Measurements from ENCODE around the gene BICC1.

BICC1 gene

DNA sequence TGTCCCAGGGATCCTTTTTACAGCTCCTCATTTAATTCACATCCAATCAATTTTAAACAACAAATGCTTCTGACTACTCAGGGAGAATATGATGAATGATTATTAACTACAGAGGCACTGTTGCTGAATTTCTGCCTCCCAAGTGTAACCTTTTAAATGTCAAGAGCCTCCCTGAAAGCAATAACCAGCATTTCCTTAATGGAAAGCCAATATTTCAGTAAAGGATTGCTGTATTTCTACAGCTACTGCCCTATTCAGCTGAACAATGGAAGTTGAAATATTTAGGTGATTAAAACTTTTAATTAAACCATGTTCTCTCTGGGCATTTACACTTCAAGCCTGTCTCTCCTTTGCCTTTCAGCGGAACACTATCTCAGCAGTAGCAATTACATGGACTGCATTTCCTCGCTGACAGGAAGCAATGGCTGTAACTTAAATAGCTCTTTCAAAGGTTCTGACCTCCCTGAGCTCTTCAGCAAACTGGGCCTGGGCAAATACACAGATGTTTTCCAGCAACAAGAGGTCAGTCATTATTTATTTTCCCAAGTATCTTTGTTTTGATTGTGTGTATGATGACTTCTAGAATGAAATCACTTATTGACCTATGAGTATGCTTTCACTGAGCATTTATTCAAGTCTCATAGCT, 304.7 kb downstream of the BICC1 start:
- no peak for DNase-seq

DNA sequence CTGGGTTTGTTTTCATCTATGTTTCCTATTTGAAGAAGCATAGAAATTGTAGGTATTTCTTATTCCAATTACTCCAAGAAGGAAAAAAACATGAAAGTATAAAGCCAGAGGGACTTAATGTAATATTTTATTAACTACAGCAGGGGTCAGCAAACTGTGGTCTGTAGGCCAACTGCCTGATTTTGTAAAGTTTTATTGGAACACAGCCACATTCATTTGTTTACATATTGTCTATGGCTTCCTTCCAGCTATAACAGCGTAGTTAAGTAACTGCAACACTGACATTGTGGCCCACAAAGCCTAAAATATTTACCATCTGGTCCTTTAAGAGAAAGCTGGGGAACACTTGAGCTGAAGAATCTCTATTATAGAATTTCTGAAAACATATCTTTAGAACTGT, 306.2 kb downstream of the BICC1 start:
- no peak for DNase-seq

DNA sequence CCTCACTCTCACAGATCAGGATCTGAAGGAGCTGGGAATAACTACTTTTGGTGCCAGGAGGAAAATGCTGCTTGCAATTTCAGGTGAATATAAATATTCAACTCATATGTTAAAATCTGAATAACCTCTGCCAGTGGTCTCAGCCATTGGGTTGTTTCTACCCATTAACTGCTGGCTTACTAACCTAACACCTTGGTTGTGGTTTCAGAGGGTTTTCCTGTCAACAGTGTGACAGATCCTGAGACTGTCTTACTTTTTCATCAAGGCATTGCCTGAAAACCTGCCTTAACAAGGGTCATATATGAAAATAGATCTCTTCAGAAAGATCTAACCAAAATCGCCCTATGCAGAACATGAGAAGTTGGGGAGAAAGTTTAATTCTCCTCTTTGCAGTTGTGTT, 307.7 kb downstream of the BICC1 start:
- DNase-seq, result no peak

DNA sequence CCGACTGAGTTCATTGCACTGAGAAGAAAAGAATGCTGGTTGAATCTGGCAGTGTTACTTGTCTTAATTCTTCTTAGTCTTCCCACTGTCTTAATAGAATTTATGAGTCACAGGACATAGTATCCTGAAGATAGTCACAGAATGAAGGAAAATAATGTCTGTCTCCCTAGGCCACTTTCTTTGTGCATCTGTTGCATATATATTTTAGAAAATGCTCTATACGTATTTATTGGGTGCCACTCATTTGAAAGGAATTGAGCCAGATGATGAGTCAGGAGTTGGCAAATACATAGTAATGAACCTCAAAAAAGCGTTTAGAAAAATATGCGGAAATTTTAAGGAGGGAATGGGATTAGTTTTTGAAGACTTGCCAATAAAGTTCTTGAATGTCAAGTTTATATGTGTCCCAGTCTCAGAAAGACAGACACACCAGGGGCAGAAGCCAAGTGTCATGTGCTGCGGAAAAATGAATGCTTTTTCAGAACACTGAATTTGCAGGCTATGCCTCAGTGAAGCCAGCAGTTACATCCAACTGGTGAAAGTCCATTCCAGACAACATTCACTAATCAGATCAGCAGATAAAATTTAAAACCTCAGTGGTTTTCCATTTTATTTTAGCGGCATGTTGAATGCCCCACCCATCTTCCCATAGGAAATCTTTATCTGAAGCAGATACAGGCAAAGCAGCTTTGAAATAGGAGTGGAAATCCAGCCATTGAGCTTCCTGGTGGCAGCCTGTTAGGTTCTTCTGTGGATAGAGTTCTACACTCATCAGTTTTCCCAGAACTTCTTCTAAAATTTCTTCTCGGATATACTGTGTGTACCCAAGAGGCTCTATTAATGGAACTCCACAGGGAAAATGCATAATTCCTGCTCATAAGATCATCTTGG, 308.4 kb downstream of the BICC1 start:
- DNase-seq, result no peak

DNA sequence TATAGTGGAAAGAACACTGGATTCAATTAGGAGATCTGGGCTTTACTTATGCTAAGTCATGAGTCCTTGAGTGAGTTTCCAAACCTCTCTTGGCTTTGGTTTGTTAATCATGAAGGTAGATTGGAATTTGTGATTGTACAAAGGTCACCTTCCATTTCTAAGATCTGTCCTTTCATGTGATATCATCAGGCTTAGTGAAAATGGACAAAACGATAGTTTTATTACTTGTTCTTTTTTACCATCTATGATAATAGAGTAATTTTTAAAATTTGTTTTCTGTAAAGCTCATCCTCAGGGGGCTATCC, 309.0 kb downstream of the BICC1 start:
- no peak for DNase-seq

DNA sequence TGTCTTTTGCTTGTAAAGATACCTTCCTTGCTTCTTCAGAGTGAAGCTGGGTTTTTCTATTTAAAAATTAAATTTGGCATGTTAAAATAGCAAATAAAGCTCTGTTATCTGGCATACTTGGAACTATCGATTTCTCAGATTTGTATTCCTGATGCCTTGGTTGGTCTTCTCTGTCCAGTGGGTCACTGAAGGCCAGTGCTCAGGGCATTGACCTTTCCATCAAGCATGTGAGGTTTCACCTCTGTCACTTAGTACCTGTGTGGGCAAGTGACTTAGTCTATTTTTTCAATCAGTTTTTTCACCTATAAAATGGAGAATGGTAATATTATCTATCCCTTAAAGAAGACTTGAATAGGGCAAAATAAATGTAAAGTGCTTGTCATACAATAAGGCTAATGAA, 311.3 kb downstream of the BICC1 start:
- no peak for DNase-seq

DNA sequence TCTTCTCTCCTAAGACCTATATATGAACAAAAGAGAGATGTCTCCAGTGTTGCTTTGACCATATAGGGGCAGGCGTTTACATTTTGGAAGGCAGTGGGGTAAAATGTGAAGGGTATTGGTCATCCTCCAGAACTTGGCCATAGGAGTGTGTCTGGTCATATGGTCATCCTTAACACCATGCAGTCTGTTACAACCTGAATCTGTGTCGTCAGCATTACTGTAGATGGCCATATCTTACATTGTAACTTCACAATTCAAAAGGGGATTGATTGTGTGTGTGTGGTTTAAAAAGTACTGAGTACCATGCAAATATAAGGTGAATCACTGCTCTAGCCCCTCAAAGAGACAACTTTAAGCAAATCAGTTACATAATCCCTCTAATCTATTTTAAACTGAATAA, 311.7 kb downstream of the BICC1 start:
- DNase-seq, result no peak

DNA sequence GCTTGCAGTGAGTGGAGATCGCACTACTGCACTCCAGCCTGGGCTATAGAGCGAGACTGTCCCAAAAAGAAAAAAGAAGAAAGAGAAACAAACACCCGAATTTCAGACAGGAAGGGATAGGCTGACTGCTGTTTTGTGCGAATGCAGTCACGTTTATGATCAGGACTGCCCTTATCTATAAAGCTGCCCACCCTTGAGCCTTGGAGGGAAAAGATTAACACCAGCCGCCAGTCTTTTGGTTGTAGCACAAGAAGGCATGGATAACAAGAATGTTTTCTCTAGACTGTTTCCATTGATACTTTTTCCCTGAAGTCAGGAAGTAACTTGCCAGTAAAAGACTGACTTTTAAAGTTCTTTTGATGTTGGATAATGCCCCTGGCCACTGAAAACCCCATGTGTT, 314.0 kb downstream of the BICC1 start:
- no peak for DNase-seq

DNA sequence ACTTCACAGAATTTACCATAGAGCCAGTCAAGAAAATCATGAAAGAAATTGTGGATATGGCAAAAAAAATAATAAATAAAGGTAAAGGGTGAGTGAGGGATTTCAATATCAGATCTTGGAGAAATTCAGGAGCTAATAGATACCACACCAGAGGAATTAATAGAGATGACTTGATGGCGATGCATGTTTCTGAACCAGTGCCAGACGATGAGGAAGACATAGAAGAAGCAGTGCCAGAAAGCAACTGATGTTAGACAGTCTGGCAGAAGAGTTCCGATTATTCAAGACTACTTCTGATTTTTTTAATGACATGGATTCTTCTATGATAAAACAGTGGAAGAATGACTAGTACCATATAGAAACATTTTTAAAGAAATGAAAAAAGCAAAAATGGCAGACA, 314.7 kb downstream of the BICC1 start:
- DNase-seq, result no peak

DNA sequence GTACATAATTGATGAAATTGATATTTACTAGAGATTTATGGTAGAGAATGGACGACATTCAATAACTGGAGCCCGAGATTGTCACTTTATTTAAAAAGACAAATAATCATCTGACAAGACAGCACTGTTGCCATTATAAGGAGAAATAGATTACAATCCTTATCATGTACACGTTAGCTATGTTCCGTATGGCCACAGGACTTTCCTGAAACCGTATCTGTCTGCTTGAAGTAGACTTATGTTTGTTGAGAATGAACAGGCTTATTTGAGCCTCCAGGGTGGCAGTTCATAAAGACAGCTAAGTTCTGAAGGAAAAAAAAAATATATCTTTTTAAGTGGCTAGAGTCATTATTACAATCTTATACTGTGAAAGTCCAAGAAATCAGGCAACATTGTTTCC, 317.2 kb downstream of the BICC1 start:
- DNase-seq, result no peak

DNA sequence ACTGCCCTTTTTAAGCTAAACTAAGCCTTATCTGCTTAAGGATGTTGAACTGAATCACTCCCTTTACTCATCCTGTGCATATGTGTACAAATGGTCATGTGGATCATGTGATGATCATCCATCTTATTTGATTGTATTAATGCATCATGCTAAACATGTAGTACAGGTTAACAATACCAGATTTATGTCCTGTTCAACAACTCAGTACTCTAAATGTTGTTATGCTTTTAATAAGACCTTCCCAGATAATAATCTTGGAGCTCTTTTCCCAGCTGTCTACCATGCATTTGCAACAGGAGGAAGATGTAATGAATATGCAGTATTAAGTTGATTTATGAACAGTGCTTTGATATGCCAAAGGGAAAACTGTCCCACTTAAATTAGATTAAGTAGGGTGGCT, 318.0 kb downstream of the BICC1 start:
- DNase-seq, result no peak

DNA sequence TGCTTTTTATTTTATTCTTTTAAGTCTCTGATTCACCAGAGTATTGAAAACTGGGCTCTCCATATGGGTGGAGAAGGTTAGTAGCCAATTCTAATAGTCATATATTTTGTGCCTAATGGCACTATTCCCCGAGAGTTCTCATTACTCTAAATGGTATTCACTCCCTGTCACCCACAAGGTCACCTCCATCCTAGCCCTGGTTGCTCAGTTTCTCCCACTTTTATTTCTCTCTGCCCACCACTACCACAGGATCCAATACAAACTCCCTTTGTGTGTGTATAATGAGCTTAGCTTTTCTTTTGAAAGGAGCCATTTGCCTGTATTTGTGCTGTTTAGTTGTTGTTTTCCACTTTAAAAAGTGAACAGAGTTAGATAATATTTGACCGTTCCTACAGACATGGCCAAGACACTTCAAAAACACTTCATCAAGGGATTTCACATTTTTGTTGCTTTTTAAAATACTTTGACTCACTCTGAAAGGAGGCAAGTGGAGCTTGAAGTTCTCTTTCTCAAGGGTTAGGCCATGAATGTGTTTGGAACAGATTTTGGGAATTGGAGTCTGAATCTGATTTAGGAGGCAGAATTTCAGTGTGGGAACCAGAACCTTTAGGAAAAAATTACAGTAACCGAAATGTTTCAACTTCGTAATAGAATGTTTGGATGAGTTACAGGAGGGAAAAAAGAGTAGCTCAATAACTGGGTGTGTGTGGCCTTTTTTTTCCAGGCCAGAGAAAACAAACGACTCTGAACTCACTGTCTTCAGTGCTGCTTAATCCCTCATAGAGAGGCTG, 321.3 kb downstream of the BICC1 start:
- peak in 2 of 56 donors; percentile 0 to 2 for DNase-seq

DNA sequence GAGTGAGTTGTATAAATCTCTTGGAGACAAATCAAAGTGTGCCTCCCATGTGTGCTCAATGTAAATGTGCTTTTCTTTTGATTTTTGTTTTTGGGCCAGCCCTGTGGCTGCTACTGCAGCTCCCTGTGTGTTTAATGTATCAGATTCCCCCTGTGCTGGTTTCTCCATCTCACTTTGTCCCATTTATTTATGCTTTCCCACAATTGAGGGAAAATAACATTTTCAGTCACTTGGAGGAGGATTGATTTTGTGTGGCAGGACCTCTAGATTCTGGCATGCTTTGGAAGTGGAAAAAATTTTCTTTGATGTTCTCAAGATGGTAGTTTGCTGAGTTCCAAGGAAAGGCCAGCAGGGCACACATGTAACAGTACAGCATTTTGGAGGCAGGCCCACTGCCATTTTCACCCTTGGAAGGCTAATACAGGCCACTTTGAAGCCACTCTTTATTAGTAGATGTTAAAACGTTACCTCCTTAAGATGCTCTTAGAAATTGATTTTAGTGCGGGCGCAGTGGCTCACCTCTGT, 323.6 kb downstream of the BICC1 start:
- no peak for DNase-seq

DNA sequence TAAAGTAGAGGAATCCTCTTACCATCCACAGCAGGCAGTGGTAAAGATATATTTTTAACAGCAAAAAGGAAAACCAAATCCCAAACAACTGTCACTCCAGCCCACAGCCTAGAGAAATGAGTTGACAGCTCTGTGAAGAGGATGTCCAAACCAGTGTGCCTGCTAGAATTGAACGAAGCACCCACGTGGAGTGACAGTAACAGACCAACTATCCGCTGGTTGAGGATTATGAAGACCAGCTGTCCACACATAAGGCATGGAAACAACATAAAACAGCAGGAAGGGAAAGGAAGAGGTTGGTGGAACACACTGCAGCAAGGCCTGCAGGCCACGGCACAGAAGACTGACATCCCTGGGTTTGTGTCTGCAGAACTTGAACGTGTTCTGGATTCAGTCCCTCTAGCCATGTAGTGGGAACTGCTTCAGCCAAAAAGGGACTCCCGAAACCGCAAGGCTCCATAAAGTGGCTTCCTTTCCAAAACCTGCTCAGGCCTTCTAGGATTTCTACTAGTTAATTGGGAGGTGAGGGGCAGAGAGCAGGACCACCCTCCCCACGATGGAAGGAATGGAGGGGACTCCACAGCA, 324.4 kb downstream of the BICC1 start:
- DNase-seq, result no peak

DNA sequence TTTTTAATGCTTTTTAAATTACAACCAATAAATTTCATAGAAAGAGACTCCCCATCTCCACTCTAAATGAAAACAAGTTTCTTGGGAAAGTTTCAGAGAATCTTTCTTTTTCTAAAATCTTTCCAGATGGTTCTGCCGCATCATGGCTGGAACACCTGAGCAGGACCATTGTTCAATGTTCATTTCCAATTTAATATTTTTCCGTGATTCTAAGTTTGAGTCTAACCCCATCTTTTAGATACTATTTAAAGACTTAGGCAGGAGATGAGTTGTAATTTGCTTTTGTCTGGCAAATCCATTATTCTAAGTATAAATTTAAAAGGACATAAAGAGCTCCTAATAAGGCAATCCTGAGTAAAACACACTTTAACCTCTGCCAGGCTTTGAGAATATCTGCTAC, 325.2 kb downstream of the BICC1 start:
- DNase-seq, result no peak

DNA sequence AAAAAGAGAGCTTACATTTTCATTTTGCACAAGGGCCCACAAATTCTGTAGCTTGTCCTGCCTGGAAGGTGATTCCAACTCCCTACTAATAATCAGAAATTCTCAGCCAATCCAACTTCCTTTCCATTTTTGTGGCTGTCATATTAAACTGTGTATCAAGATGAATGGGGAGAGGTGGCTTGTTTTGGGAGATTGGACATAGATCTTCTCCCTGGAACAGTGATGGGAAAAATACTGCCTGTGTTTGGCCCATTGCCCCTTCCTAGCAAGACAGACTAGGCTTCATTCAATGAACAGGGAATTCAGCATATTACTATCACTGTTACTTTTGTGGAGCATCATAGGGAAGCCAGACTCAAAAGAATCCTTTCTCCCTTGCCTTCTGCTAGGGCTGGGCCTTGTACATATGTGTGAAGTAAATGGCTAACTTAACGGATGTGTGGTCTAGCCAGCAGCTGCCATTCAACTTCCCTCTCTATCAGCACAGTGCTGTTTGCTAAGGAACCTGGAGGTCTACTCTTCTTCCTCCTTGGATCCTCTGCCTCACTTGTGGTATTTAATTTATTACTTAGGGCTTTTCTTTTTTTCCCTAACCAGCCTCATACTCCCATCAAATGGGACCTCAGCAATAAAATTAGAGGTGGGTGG, 326.0 kb downstream of the BICC1 start:
- no peak for DNase-seq

DNA sequence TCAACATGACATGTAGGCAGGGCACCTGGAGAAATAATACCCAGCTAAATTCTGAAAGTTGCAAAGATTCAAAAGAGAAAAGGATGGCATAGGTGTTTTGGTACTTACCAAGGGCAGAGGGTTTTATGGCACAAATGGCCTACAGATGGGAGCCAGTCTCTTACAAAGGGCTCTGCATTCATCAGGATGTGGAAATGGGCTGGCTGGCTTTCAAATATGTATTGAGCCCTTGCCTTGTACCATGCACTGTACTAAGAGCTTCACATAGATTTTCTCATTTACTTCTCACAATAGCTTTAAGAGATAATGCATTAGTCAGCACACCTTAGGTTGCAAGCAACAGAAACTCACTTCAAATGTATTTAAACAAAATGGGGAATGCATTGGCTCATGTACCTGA, 327.1 kb downstream of the BICC1 start:
- DNase-seq, result no peak

DNA sequence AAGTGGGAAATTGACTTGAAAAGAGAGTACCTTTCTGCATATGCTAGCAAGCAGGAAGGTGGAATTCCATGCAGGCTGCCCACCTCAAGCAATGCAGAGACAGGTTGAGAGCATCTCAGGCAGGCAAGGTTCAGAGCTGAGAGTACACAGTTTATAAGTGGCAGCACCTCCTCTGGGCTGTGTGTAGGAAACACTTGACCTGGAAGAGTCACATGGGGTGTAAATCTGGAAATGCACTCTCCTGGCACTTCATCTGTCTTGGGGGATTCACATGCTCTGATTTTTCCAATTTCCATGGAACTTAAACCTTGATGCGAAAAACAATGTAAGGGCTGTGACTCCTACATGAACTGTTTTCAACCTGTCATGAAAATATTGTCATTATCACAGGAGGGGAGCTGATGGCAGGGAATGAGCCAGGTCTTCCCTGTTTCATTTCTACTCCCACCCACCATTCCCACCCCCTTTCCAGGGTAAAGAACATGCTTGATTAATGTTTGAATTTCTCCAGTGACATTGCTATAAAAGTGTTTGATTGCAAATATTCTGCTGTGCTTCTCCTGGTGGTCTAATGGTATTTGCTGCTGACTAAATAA, 328.3 kb downstream of the BICC1 start:
- DNase-seq, result no peak

DNA sequence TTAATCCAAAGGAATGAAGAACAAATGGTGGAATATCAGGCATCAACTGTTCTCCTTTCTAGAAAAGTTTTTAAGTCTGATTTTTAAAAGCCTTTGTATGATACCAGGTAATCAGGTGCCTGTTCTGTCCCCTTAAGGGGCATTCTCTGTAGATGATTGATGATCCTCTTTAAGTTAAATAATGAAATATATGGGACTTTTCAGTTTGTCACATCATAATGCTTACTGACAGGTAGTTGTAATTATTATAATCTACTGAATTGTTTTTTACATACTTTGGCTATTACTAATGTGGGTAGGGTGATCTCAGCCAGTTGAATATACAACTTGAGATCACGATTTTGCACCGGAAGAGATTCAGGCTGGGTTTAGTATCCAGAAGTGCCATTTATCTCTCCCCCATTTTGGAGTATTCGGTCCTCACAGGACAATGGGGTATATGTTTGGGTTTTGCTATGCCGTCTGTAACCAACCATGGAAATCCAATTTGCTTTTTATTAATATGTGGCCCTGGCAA, 330.2 kb downstream of the BICC1 start:
- no peak for DNase-seq

DNA sequence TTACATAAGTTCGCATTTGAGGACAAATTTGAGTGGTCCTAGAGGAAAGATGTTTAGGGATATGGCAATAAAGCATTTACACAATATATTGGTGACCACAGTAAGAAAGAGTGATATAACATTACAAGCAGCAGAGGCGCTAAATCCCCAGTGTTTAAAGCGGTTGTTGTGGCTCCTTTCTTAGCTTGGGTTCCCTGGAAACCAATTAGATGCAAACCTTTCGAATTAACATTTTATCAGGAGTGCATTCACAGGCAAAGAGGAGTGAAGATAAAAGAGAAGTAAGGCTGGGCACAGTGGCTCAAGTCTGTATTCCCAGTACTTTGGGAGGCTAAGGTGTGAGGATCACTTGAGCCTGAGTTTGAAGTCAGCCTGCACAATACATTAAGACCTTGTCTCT, 331.1 kb downstream of the BICC1 start:
- DNase-seq, result no peak

DNA sequence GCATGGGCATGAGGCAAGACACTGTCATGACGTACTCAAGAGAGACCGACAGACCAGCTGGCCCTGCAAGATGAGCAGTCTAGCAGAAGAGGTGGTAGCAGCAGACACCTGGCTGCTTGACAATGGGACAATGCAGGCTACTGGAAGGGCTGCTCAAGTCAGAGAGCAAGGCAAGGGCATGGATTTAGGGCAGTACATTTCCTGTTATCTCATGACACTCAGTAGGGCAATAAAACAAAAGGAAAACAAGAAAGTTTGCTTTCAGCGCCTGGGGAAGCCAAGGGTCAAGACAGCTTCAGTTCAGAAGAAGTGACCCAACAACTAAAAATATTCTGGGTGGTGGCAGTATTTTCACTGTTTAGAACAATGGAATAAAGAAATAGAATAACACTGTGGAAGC, 332.0 kb downstream of the BICC1 start:
- DNase-seq, result no peak

Data from nucleus accumbens (tissue), 56 donors.